ENCODE results near the gene IQCH.

DNA sequence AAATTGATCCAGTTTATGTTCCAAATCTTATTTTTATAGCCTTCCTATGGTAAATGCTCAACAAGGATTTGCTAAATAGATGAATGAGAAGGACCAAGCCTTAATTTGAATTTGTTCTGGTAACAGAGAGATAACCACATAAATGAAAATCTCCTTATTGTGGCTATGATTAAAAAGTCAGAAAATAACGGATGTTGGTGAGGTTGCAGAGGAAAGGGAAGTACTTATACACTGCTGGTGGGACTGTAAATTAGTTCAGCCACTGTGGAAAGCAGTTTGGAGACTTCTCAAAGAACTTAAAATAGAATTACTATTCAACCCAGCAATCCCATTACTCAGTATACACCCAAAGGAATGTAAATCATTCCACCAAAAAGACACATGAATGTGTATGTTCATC, 26.3 kb upstream of the IQCH start:
- TF ChIP-seq POLR2AphosphoS5 (IDR thresholded peaks at IDR 0.05; ENCODE audit: low read depth, low read length) (no peak), POLR2A (IDR thresholded peaks at IDR 0.05; ENCODE audit: low read depth, low read length) (no peak)
